Peyer's patch (tissue), 4 donors: ENCODE measurements around the gene NTNG1.

ENCODE experiments used
- POLR2A ChIP-seq, 2 donors: fragments of 450-650 bp; IDR thresholded peaks; one replicate each; pipeline ENCODE4 v1.5.1; 2017; ENCODE audit warnings: antibody characterized with exemption in 2 of 2, mild to moderate bottlenecking in 2 of 2, moderate library complexity in 2 of 2
- TF ChIP-seq, protein P1 (sequence below), 6 experiments: fragments of 450-650 bp in 4 of 6; fragments of 200-600 bp in 2 of 6; sonication (generic) in 1 of 6; IDR thresholded peaks; one replicate each; pipeline ENCODE4 v1.5.1; 2017 to 2019; ENCODE audit warnings: antibody characterized with exemption in 6 of 6, mild to moderate bottlenecking in 3 of 6, moderate library complexity in 1 of 6

DNA sequence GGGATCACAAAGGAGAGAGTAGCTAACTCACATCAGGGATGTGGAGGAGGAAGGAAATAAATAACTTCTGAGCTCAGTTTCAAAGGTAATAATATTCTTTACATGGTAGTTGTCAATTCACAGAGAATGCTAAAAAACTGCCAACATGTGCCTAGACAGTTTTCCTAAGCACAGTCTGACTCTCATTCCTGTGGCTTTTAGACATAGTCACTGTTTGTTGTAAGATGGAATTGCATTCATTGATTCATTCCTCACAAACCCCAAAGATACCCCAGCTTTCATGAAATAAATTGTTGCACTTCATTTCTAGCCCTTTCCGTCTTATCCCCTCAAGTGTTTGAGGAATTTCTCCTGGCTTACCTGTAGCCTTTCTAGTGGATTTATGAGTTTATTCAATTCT is 263.9 kb downstream of the NTNG1 start:
- TF ChIP-seq POLR2A (IDR thresholded peaks at IDR 0.05), result no peak
- TF ChIP-seq, protein P1, sequence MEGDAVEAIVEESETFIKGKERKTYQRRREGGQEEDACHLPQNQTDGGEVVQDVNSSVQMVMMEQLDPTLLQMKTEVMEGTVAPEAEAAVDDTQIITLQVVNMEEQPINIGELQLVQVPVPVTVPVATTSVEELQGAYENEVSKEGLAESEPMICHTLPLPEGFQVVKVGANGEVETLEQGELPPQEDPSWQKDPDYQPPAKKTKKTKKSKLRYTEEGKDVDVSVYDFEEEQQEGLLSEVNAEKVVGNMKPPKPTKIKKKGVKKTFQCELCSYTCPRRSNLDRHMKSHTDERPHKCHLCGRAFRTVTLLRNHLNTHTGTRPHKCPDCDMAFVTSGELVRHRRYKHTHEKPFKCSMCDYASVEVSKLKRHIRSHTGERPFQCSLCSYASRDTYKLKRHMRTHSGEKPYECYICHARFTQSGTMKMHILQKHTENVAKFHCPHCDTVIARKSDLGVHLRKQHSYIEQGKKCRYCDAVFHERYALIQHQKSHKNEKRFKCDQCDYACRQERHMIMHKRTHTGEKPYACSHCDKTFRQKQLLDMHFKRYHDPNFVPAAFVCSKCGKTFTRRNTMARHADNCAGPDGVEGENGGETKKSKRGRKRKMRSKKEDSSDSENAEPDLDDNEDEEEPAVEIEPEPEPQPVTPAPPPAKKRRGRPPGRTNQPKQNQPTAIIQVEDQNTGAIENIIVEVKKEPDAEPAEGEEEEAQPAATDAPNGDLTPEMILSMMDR (IDR thresholded peaks at IDR 0.05), result no peak
